HEK293 (cell line): Measurements from ENCODE around the gene RBM4B.

Source experiments
- CTCF ChIA-PET: fragments of 350-600 bp; formaldehyde crosslinking; extraction: SDS; loops from one replicate; lab custom pipeline; 2021; ENCODE audit warnings: antibody characterized with exemption; lab: Yijun Ruan, JAX
- POLR2A ChIA-PET: fragments of 300-600 bp; formaldehyde crosslinking; extraction: SDS; loops from one replicate; lab custom pipeline; 2020; ENCODE audit warnings: antibody characterized with exemption, inconsistent platforms; lab: Yijun Ruan, JAX
- H3K27ac ChIP-seq: fragments of 200-500 bp; sonication (Bioruptor generic); 2 replicates; pipeline ENCODE4 v1.5.1; 2014; ENCODE audit warnings: low read depth, low read length, control low read depth, inconsistent platforms; ENCODE audit errors: extremely low read depth
- H3K36me3 ChIP-seq, 2 experiments: fragments of 200-500 bp in 1 of 2; sonication (Bioruptor generic) in 1 of 2; 1 replicate in 1 of 2; 2 replicates in 1 of 2; pipeline ENCODE4 v1.5.1; 2014 to 2017; ENCODE audit warnings: inconsistent platforms in 2 of 2, low read length in 2 of 2; ENCODE audit not compliant: control insufficient read depth in 2 of 2, insufficient read depth in 1 of 2
- H3K4me1 ChIP-seq: fragments of 200-500 bp; sonication (Bioruptor generic); 2 replicates; pipeline ENCODE4 v1.5.1; 2014; ENCODE audit warnings: mild to moderate bottlenecking, low read length, inconsistent platforms; ENCODE audit not compliant: control insufficient read depth, insufficient read depth
- H3K4me3 ChIP-seq: 2 replicates; pipeline ENCODE4 v1.5.1; 2011; ENCODE audit warnings: low read depth, mild to moderate bottlenecking, control low read depth, low read length, moderate library complexity
- H3K9me3 ChIP-seq: fragments of 200-500 bp; sonication (Bioruptor generic); 2 replicates; pipeline ENCODE4 v1.5.1; 2014; ENCODE audit warnings: low read depth, low read length, inconsistent platforms; ENCODE audit not compliant: control insufficient read depth, insufficient read depth
- FEZF1 ChIP-seq: fragments of 450-650 bp; formaldehyde crosslinking; IDR thresholded peaks from 2 replicates; pipeline ENCODE4 v1.5.1; 2016; ENCODE audit warnings: missing biosample characterization, missing genetic modification characterization
- GLI2 ChIP-seq: fragments of 450-650 bp; formaldehyde crosslinking; IDR thresholded peaks from 2 replicates; pipeline ENCODE4; 2017; ENCODE audit warnings: missing biosample characterization, missing genetic modification characterization, low read depth, borderline replicate concordance
- KLF8 ChIP-seq: fragments of 450-650 bp; formaldehyde crosslinking; IDR thresholded peaks from 2 replicates; pipeline ENCODE4 v1.5.1; 2016; ENCODE audit warnings: missing biosample characterization, missing genetic modification characterization
- KLF9 ChIP-seq: fragments of 450-650 bp; formaldehyde crosslinking; IDR thresholded peaks from 2 replicates; pipeline ENCODE4 v1.5.1; 2016; ENCODE audit warnings: missing biosample characterization, missing genetic modification characterization, low read depth
- OSR2 ChIP-seq: fragments of 450-650 bp; formaldehyde crosslinking; IDR thresholded peaks from 2 replicates; pipeline ENCODE4 v1.5.1; 2016; ENCODE audit warnings: missing biosample characterization, missing genetic modification characterization
- OVOL3 ChIP-seq: fragments of 450-650 bp; formaldehyde crosslinking; IDR thresholded peaks from 2 replicates; pipeline ENCODE4 v1.5.1; 2016; ENCODE audit warnings: missing biosample characterization, missing genetic modification characterization
- PRDM1 ChIP-seq: fragments of 450-650 bp; formaldehyde crosslinking; IDR thresholded peaks from 2 replicates; pipeline ENCODE4; 2016; ENCODE audit warnings: missing biosample characterization, missing genetic modification characterization
- RBAK ChIP-seq: fragments of 450-650 bp; formaldehyde crosslinking; IDR thresholded peaks from 2 replicates; pipeline ENCODE4 v1.5.1; 2016; ENCODE audit warnings: missing biosample characterization, missing genetic modification characterization
- SP3 ChIP-seq: fragments of 450-650 bp; formaldehyde crosslinking; IDR thresholded peaks from 2 replicates; pipeline ENCODE4 v1.5.1; 2016; ENCODE audit warnings: missing biosample characterization, missing genetic modification characterization
- ZBTB17 ChIP-seq: fragments of 450-650 bp; formaldehyde crosslinking; IDR thresholded peaks from 2 replicates; pipeline ENCODE4 v1.5.1; 2016; ENCODE audit warnings: missing biosample characterization, missing genetic modification characterization
- ZBTB48 ChIP-seq: fragments of 450-650 bp; formaldehyde crosslinking; IDR thresholded peaks from 2 replicates; pipeline ENCODE4 v1.5.1; 2016; ENCODE audit warnings: missing biosample characterization, missing genetic modification characterization
- ZBTB7A ChIP-seq: fragments of 450-650 bp; formaldehyde crosslinking; IDR thresholded peaks from 2 replicates; pipeline ENCODE4 v1.5.1; 2016; ENCODE audit warnings: low read depth, missing biosample characterization, missing genetic modification characterization
- ZNF114 ChIP-seq: fragments of 450-650 bp; formaldehyde crosslinking; IDR thresholded peaks from 2 replicates; pipeline ENCODE4 v1.5.0; 2017; ENCODE audit warnings: missing biosample characterization, missing genetic modification characterization
- ZNF223 ChIP-seq: fragments of 450-650 bp; formaldehyde crosslinking; IDR thresholded peaks from 2 replicates; pipeline ENCODE4 v1.5.1; 2016; ENCODE audit warnings: missing biosample characterization, missing genetic modification characterization
- ZNF24 ChIP-seq: fragments of 450-650 bp; formaldehyde crosslinking; IDR thresholded peaks from 2 replicates; pipeline ENCODE4 v1.5.1; 2016; ENCODE audit warnings: missing biosample characterization, missing genetic modification characterization
- ZNF292 ChIP-seq: fragments of 450-650 bp; formaldehyde crosslinking; IDR thresholded peaks from 2 replicates; pipeline ENCODE4 v1.5.1; 2016; ENCODE audit warnings: low read depth, missing biosample characterization, missing genetic modification characterization, borderline replicate concordance
- ZNF335 ChIP-seq: fragments of 450-650 bp; formaldehyde crosslinking; conservative IDR thresholded peaks from 2 replicates; pipeline ENCODE4 v1.5.1; 2016; ENCODE audit warnings: missing biosample characterization, missing genetic modification characterization
- ZNF394 ChIP-seq: fragments of 450-650 bp; formaldehyde crosslinking; IDR thresholded peaks from 2 replicates; pipeline ENCODE4 v1.5.1; 2016; ENCODE audit warnings: missing biosample characterization, missing genetic modification characterization, mild to moderate bottlenecking, moderate library complexity, borderline replicate concordance
- ZNF449 ChIP-seq: fragments of 450-650 bp; formaldehyde crosslinking; IDR thresholded peaks from 2 replicates; pipeline ENCODE4 v1.5.1; 2017; ENCODE audit warnings: missing biosample characterization, mild to moderate bottlenecking, missing genetic modification characterization, moderate library complexity
- ZNF514 ChIP-seq: fragments of 450-650 bp; formaldehyde crosslinking; IDR thresholded peaks from 2 replicates; pipeline ENCODE4 v1.5.1; 2016; ENCODE audit warnings: missing biosample characterization, missing genetic modification characterization
- ZNF521 ChIP-seq: fragments of 450-650 bp; formaldehyde crosslinking; IDR thresholded peaks from 2 replicates; pipeline ENCODE4 v1.5.1; 2017; ENCODE audit warnings: missing biosample characterization, mild to moderate bottlenecking, missing genetic modification characterization
- ZNF544 ChIP-seq: fragments of 450-650 bp; formaldehyde crosslinking; IDR thresholded peaks from 2 replicates; pipeline ENCODE4 v1.5.0; 2017; ENCODE audit warnings: missing biosample characterization, missing genetic modification characterization
- ZNF600 ChIP-seq: fragments of 450-650 bp; formaldehyde crosslinking; IDR thresholded peaks from 2 replicates; pipeline ENCODE4 v1.5.1; 2016; ENCODE audit warnings: missing biosample characterization, missing genetic modification characterization
- ZNF670 ChIP-seq: fragments of 450-650 bp; formaldehyde crosslinking; IDR thresholded peaks from 2 replicates; pipeline ENCODE4 v1.5.1; 2016; ENCODE audit warnings: missing biosample characterization, missing genetic modification characterization, low read depth
- ZNF701 ChIP-seq: fragments of 450-650 bp; formaldehyde crosslinking; IDR thresholded peaks from 2 replicates; pipeline ENCODE4 v1.5.1; 2016; ENCODE audit warnings: missing biosample characterization, missing genetic modification characterization
- ZNF777 ChIP-seq: fragments of 450-650 bp; formaldehyde crosslinking; IDR thresholded peaks from 2 replicates; pipeline ENCODE4 v1.5.1; 2017; ENCODE audit warnings: missing biosample characterization, missing genetic modification characterization, borderline replicate concordance
- ZNF785 ChIP-seq: fragments of 450-650 bp; formaldehyde crosslinking; IDR thresholded peaks from 2 replicates; pipeline ENCODE4 v1.5.1; 2016; ENCODE audit warnings: missing biosample characterization, missing genetic modification characterization
- ZNF843 ChIP-seq: fragments of 450-650 bp; formaldehyde crosslinking; IDR thresholded peaks from 2 replicates; pipeline ENCODE4 v1.5.1; 2016; ENCODE audit warnings: missing biosample characterization, missing genetic modification characterization
- ZSCAN16 ChIP-seq: fragments of 450-650 bp; formaldehyde crosslinking; IDR thresholded peaks from 2 replicates; pipeline ENCODE4 v1.5.1; 2016; ENCODE audit warnings: missing biosample characterization, missing genetic modification characterization
- ZXDB ChIP-seq: fragments of 450-650 bp; formaldehyde crosslinking; IDR thresholded peaks from 2 replicates; pipeline ENCODE4 v1.5.1; 2016; ENCODE audit warnings: missing biosample characterization, missing genetic modification characterization
- TF ChIP-seq, protein P1 (sequence below): fragments of 450-650 bp; formaldehyde crosslinking; IDR thresholded peaks from 2 replicates; pipeline ENCODE4 v1.5.1; 2016; ENCODE audit warnings: missing biosample characterization, missing genetic modification characterization, borderline replicate concordance
- TF ChIP-seq, protein P2 (sequence below): fragments of 450-650 bp; formaldehyde crosslinking; IDR thresholded peaks from 2 replicates; pipeline ENCODE4 v1.5.1; 2017; ENCODE audit warnings: missing biosample characterization, missing genetic modification characterization

The RBM4B gene

DNA sequence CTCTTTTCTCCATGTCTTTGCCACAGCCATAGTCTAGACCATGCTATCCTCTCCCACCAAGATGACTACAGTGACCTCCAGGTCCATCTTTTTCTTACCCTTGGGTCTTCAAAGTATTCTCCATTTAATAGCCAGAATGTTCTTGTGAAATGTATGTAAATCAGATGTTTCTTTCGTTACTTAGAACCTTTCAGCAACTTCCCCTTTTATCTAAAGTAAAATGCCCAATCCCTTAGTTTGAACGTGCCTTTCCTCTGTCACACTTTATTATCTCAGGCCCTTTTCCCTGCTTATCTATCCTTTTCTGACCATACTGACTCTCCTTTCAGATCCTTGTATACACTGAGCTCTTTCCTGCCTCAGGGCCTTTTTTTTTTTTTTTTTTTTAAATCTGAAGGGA is 17.9 kb downstream of the RBM4B start:
- no peak overlapping the region for H3K4me3 ChIP-seq
- POLR2A ChIA-PET: interaction anchor here (0.6 to 2.5 kb wide), 12 partner anchors 10 to 823 kb away, joined by 3 to 14 read pairs (median 4); partner anchors contain the start of genes AIP, CCDC87, CCS and DPP3
- peaks cover 16 to 38% of the 10 kb centered on the region in 2 experiments; a peak in 2 of 3 replicates for H3K36me3 ChIP-seq
- CTCF ChIA-PET: interaction anchor here (0.7 to 0.8 kb wide), 3 partner anchors 19 to 123 kb away, joined by 3 to 4 read pairs (median 3); no protein-coding TSS in a partner anchor
- H3K27ac ChIP-seq: no peak overlapping the region
- H3K4me1 ChIP-seq: no peaks in the 10 kb centered on the region
- no peaks in the 10 kb centered on the region for H3K9me3 ChIP-seq
- 0 out of 2 replicates have a peak, but pooled peaks have one; percentile 24 for TF ChIP-seq ZNF843 (tag by site-specific recombination)
- TF ChIP-seq, protein P1, sequence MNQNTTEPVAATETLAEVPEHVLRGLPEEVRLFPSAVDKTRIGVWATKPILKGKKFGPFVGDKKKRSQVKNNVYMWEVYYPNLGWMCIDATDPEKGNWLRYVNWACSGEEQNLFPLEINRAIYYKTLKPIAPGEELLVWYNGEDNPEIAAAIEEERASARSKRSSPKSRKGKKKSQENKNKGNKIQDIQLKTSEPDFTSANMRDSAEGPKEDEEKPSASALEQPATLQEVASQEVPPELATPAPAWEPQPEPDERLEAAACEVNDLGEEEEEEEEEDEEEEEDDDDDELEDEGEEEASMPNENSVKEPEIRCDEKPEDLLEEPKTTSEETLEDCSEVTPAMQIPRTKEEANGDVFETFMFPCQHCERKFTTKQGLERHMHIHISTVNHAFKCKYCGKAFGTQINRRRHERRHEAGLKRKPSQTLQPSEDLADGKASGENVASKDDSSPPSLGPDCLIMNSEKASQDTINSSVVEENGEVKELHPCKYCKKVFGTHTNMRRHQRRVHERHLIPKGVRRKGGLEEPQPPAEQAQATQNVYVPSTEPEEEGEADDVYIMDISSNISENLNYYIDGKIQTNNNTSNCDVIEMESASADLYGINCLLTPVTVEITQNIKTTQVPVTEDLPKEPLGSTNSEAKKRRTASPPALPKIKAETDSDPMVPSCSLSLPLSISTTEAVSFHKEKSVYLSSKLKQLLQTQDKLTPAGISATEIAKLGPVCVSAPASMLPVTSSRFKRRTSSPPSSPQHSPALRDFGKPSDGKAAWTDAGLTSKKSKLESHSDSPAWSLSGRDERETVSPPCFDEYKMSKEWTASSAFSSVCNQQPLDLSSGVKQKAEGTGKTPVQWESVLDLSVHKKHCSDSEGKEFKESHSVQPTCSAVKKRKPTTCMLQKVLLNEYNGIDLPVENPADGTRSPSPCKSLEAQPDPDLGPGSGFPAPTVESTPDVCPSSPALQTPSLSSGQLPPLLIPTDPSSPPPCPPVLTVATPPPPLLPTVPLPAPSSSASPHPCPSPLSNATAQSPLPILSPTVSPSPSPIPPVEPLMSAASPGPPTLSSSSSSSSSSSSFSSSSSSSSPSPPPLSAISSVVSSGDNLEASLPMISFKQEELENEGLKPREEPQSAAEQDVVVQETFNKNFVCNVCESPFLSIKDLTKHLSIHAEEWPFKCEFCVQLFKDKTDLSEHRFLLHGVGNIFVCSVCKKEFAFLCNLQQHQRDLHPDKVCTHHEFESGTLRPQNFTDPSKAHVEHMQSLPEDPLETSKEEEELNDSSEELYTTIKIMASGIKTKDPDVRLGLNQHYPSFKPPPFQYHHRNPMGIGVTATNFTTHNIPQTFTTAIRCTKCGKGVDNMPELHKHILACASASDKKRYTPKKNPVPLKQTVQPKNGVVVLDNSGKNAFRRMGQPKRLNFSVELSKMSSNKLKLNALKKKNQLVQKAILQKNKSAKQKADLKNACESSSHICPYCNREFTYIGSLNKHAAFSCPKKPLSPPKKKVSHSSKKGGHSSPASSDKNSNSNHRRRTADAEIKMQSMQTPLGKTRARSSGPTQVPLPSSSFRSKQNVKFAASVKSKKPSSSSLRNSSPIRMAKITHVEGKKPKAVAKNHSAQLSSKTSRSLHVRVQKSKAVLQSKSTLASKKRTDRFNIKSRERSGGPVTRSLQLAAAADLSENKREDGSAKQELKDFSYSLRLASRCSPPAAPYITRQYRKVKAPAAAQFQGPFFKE (tag by site-specific recombination): no peak
- TF ChIP-seq ZXDB: peak; percentile 64
- TF ChIP-seq GLI2 (tag by site-specific recombination): no peak
- no peak for TF ChIP-seq ZNF335 (tag by site-specific recombination)
- no peak for TF ChIP-seq ZNF292 (tag by site-specific recombination)
- no peak for TF ChIP-seq ZNF394 (tag by site-specific recombination)
- no peak for TF ChIP-seq SP3 (tag by site-specific recombination)
- TF ChIP-seq FEZF1 (tag by site-specific recombination): peak; percentile 47
- TF ChIP-seq PRDM1 (tag by site-specific recombination): no peak
- no peak for TF ChIP-seq ZNF777 (tag by site-specific recombination)
- TF ChIP-seq ZNF785 (tag by site-specific recombination): no peak
- no peak for TF ChIP-seq ZNF701 (tag by site-specific recombination)
- TF ChIP-seq ZNF514 (tag by site-specific recombination): no peak
- no peak for TF ChIP-seq ZNF600 (tag by site-specific recombination)
- no peak for TF ChIP-seq ZNF24 (tag by site-specific recombination)
- TF ChIP-seq ZBTB48 (tag by site-specific recombination): no peak
- TF ChIP-seq ZNF670 (tag by site-specific recombination): no peak
- no peak for TF ChIP-seq ZNF223 (tag by site-specific recombination)
- TF ChIP-seq ZBTB7A (tag by site-specific recombination): no peak
- no peak for TF ChIP-seq KLF9 (tag by site-specific recombination)
- no peak for TF ChIP-seq ZNF544 (tag by site-specific recombination)
- TF ChIP-seq RBAK (tag by site-specific recombination): no peak
- TF ChIP-seq KLF8: no peak
- 0 out of 2 replicates have a peak, but pooled peaks have one; percentile 13 for TF ChIP-seq OSR2
- no peak for TF ChIP-seq ZNF521 (tag by site-specific recombination)
- TF ChIP-seq ZNF114: no peak
- TF ChIP-seq ZBTB17: 0 out of 2 replicates have a peak, but pooled peaks have one; percentile 26
- TF ChIP-seq ZSCAN16 (tag by site-specific recombination): no peak
- no peak for TF ChIP-seq ZNF449
- TF ChIP-seq OVOL3: no peak
- TF ChIP-seq, protein P2, sequence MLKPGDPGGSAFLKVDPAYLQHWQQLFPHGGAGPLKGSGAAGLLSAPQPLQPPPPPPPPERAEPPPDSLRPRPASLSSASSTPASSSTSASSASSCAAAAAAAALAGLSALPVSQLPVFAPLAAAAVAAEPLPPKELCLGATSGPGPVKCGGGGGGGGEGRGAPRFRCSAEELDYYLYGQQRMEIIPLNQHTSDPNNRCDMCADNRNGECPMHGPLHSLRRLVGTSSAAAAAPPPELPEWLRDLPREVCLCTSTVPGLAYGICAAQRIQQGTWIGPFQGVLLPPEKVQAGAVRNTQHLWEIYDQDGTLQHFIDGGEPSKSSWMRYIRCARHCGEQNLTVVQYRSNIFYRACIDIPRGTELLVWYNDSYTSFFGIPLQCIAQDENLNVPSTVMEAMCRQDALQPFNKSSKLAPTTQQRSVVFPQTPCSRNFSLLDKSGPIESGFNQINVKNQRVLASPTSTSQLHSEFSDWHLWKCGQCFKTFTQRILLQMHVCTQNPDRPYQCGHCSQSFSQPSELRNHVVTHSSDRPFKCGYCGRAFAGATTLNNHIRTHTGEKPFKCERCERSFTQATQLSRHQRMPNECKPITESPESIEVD (tag by site-specific recombination): peak; percentile 31; the same call in 1 of the 2 replicates
